Hepatocyte (in vitro differentiated cells): Measurements from ENCODE around the gene SLX4IP. TPM values are rescaled to one million over a fixed set of nuclear protein-coding genes. Genes with fewer than 3 reads are reported as not detected.

Source experiments
- DNase-seq: peaks from one replicate; pipeline ENCODE4 v3.0.0-alpha.2; 2016; ENCODE audit warnings: low spot score
- H2AFZ ChIP-seq: fragments of 200-600 bp; sonication (generic); 2 replicates; pipeline ENCODE4 v1.6.0; 2016; ENCODE audit warnings: antibody characterized with exemption, mild to moderate bottlenecking
- H3K27ac ChIP-seq: fragments of 200-600 bp; sonication (generic); 2 replicates; pipeline ENCODE4 v1.5.1; 2016; ENCODE audit warnings: mild to moderate bottlenecking
- H3K27me3 ChIP-seq: fragments of 200-600 bp; sonication (generic); 2 replicates; pipeline ENCODE4 v1.6.1; 2016
- H3K36me3 ChIP-seq: fragments of 200-600 bp; sonication (generic); replicated peaks from 2 replicates; pipeline ENCODE4 v1.5.1; 2016; ENCODE audit warnings: low read depth; ENCODE audit not compliant: insufficient read depth
- H3K4me1 ChIP-seq: fragments of 200-600 bp; sonication (generic); 2 replicates; pipeline ENCODE4 v1.5.1; 2016; ENCODE audit warnings: mild to moderate bottlenecking, moderate library complexity; ENCODE audit not compliant: insufficient read depth
- H3K4me2 ChIP-seq: fragments of 200-600 bp; sonication (generic); 2 replicates; pipeline ENCODE4 v1.6.0; 2016
- H3K4me3 ChIP-seq: fragments of 200-600 bp; sonication (generic); 2 replicates; pipeline ENCODE4 v1.5.1; 2016; ENCODE audit warnings: mild to moderate bottlenecking
- H3K79me2 ChIP-seq: fragments of 200-600 bp; sonication (generic); 2 replicates; pipeline ENCODE4 v1.6.0; 2017; ENCODE audit warnings: mild to moderate bottlenecking
- H3K9me2 ChIP-seq: fragments of 200-600 bp; sonication (generic); replicated peaks from 2 replicates; pipeline ENCODE4 v1.6.0; 2017; ENCODE audit warnings: mild to moderate bottlenecking; ENCODE audit not compliant: insufficient read depth
- H3K9me3 ChIP-seq: fragments of 200-600 bp; sonication (generic); 2 replicates; pipeline ENCODE4 v1.5.1; 2016; ENCODE audit warnings: low read depth, mild to moderate bottlenecking
- H4K20me1 ChIP-seq: fragments of 200-600 bp; sonication (generic); 2 replicates; pipeline ENCODE4 v1.6.0; 2016; ENCODE audit warnings: mild to moderate bottlenecking; ENCODE audit not compliant: insufficient read depth, poor library complexity, severe bottlenecking
- CTCF ChIP-seq: fragments of 200-600 bp; sonication (generic); IDR thresholded peaks from 2 replicates; pipeline ENCODE4 v1.5.1; 2016; ENCODE audit warnings: antibody characterized with exemption, mild to moderate bottlenecking; ENCODE audit not compliant: poor library complexity
- EZH2 ChIP-seq: fragments of 200-600 bp; sonication (generic); IDR thresholded peaks from 2 replicates; pipeline ENCODE4 v1.6.1; 2016; ENCODE audit warnings: antibody characterized with exemption, mild to moderate bottlenecking, borderline replicate concordance
- EZH2phosphoT487 ChIP-seq: fragments of 200-600 bp; sonication (generic); IDR thresholded peaks from one replicate; pipeline ENCODE4 v1.6.1; 2018; ENCODE audit warnings: antibody characterized with exemption, mild to moderate bottlenecking, low read depth, moderate library complexity; ENCODE audit not compliant: unreplicated experiment, severe bottlenecking
- whole genome bisulfite sequencing: methylation state at CpG from one replicate; pipeline ENCODE4 v1.1.6; 2016; ENCODE audit warnings: low lambda C conversion rate; ENCODE audit errors: missing lambda C conversion rate; 5-methylcytosine and 5-hydroxymethylcytosine counted together
- polyA plus RNA-seq: library from polyadenylated mRNA; unstranded; fragments of >200 nt; fragmentation: Nextera tagmentation; extraction: Ambion mirVana; gene quantifications from 2 replicates; pipeline ENCODE4 v1.2.1, GENCODE V29; 2016
- total RNA-seq: library from RNA; depleted of rRNA; stranded (reverse); fragments of >200 nt; gene quantifications from 2 replicates; pipeline ENCODE4 v1.2.3, GENCODE V29; 2014

Gene SLX4IP
- total and polyA plus RNA-seq, 2 experiments from 2014 or later = 2.9 to 5.7 TPM

GRCh38 chr20:10509376-10509775 is 74.3 kb downstream of the SLX4IP start:
- Histone ChIP-seq H3K9me2 (no peaks in the 10 kb centered on the region), H4K20me1 (no peaks in the 10 kb centered on the region), H3K27me3 (no peaks in the 10 kb centered on the region), H2AFZ (no peak overlapping the region), H3K4me3 (no peak overlapping the region), H3K4me1 (peaks cover 61% of the 10 kb centered on the region), H3K36me3 (no peaks in the 10 kb centered on the region), H3K79me2 (peaks cover 9% of the 10 kb centered on the region), H3K9me3 (no peaks in the 10 kb centered on the region), H3K27ac (peak overlapping the region; percentile 82), H3K4me2 (peak overlapping the region; percentile 39)
- TF ChIP-seq EZH2phosphoT487 (no peak), EZH2 (no peak), CTCF (no peak)
- DNase-seq = no peak
- WGBS = 82% methylated on average over 6 of the region's 6 CpGs

GRCh38 chr20:10510216-10510615 is 75.1 kb downstream of the SLX4IP start:
- no peaks in the 10 kb centered on the region for H3K9me2 ChIP-seq
- H3K27ac ChIP-seq = no peak overlapping the region
- no peaks in the 10 kb centered on the region for H4K20me1 ChIP-seq
- H3K9me3 ChIP-seq = no peaks in the 10 kb centered on the region
- peaks cover 10% of the 10 kb centered on the region for H3K79me2 ChIP-seq
- H3K27me3 ChIP-seq = no peaks in the 10 kb centered on the region
- no peak overlapping the region for H3K4me3 ChIP-seq
- DNase-seq = no peak
- H3K4me2 ChIP-seq = no peak overlapping the region
- peaks cover 61% of the 10 kb centered on the region for H3K4me1 ChIP-seq
- TF ChIP-seq EZH2 (no peak), EZH2phosphoT487 (no peak), CTCF (no peak)
- WGBS = 94% methylated on average over 3 of the region's 3 CpGs
- H3K36me3 ChIP-seq = no peaks in the 10 kb centered on the region
- H2AFZ ChIP-seq = no peak overlapping the region

- Histone ChIP-seq H3K4me1 (peaks cover 55% of the 10 kb centered on the region), H3K4me3 (no peak overlapping the region), H3K27ac (peak overlapping the region; percentile 86), H3K9me3 (no peaks in the 10 kb centered on the region), H3K27me3 (no peaks in the 10 kb centered on the region), H3K36me3 (no peaks in the 10 kb centered on the region), H4K20me1 (no peaks in the 10 kb centered on the region), H2AFZ (peak overlapping the region; percentile 37), H3K9me2 (no peaks in the 10 kb centered on the region), H3K4me2 (peak overlapping the region; percentile 44), H3K79me2 (peaks cover 19% of the 10 kb centered on the region)
- DNase-seq = peak; percentile 18
- TF ChIP-seq CTCF (no peak), EZH2 (no peak), EZH2phosphoT487 (no peak)
- 79% methylated on average over 3 of the region's 3 CpGs for WGBS
These were observed 76.0 kb downstream of the SLX4IP start for GRCh38 chr20:10511170-10511508.
